Medulla oblongata (tissue), 1 donor: Measurements from ENCODE around the gene GAK.

ENCODE experiments used
- DNase-seq: peaks from one replicate; pipeline ENCODE4 v3.0.0-alpha.2; 2015; ENCODE audit errors: extremely low spot score

Gene GAK

DNA sequence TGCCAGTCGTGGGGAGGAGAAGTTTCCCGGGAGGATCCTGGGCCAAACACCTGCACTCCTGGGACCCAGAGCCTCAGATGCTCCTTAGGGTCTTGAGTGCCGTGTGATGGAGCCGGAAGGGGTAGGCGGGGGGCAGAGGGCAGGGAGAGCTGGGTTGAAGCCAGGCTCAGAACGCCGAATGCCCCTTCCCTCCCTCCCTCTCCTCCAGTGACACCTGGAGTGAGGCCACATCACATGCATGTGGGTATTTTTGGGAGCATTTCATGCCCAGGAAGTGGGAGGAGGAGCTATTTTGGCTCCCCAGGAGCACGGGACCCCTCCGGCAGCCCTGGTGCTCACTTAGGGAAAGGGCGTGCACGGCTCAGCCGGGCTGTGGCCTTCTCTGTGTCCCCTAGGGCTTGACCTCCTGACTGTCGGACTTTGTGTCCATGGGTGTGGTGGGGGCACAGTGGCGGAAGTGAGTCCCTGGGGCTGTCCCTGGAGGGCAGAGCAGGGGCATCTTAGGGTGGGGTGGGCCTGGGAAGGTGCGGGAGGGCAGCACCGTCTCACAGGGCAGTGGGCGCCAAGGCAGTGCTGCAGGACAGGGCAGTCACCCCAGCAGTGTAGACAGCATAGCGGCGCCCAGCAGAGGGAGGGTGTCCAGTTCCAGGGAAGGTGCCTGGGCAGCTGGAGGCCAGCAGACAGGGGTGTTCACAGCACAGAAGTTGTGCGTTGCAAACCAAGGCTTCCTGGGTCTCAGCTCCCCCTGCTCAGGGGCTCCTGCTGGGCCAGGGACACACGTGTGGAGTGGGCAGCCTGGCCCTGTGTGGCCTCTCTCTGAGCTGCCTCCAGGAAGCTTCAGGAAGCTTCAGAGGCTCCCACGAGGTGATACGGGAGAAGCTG is 101.3 kb downstream of the GAK start:
- no peak for DNase-seq

DNA sequence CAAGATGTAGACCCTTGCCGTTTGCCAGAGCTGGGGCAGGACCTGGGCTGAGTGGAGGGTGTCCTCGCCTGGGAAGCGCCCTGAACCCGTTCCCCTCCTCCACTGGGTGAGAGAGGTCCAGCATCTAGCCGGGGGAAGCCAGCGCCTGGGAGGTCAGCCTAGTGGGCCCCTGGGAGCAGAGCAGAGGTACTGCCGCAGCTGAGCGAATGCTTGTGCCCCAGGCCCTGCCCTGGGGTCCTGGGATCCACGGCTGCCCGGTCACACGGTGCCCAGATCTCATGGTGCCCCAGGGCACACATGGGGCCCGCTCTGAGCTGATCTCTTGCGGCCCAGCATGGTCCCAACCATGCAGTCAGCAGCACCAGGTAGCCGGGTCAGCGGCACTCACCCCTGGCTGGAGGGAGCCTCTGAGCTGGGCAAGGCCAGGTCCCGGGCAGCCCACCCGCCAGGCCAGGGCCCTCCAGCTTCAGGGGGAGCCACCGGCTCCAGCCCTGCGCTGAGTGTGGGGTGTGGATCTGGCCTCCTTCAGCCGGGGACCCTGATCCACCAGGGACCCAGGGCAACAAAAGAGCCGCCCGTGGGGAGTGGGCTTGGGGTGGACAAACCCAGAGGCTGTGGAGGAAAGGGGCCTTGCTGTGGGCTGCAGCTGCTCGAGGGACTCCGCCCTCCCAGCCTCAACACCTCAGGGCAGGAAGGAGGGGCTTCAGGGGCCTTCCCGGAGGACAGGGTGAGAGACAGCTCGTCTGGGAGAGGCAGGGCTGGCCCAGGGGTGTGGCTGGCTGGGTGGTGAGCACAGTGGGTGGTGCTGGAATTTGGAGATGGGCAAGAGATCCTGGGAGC is 102.1 kb downstream of the GAK start:
- DNase-seq, result no peak

GRCh38 chr4:829291-829690 is 102.8 kb downstream of the GAK start:
- DNase-seq, result no peak

- no peak for DNase-seq
These were observed 103.4 kb downstream of the GAK start for GRCh38 chr4:828641-829271.

DNA sequence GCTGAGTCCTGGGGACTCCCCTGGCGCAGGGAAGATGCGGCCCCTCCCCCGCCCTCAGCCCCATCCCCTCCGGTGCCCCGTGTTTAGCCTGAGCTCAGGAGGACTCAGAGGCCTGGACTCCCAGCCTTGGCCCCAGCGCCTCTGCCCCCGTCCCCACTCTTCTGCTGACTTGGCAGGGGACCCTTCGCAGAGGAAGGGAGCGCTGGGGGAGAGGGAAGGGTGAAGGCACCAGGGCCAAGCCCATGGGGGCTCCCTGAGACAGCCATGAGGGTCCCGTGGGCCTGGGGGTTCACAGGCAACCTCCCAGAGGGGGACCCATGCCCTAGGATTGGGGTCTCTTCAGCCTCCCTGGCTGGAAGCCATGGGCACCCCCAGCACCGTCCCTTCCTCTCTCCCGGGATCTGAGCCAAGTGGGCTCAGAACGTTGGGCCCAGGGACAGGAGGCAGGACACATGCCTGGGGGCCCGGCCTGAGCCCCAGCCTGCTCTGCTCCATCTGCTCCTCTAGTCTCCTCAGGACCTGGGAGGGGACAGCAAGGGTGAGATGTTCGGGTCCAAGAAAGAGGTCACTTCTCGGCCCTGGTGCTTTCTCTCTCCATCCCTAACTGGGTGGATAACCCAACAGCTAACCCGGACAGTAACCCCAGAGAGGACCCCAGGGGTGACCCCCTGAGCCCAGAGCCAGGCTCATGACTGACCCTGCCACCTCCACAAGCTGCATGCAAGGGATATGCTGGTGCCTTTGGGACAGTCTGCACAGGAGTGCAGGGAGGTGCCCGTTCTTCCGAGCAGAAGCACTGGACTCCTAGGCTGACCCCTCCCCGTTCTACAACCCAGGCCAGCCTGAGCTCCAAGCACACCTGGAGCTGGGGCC is 104.7 kb downstream of the GAK start:
- no peak for DNase-seq

GRCh38 chr4:826508-827208 is 105.5 kb downstream of the GAK start:
- DNase-seq, result no peak

GRCh38 chr4:825971-826330 is 106.2 kb downstream of the GAK start, which contains the start of gene CPLX1:
Gene CPLX1 (minus strand): TSS chr4:826129. CDS start chr4:824522, 1,607 bp downstream.
- DNase-seq, result no peak

GRCh38 chr4:825063-825970 is 106.8 kb downstream of the GAK start:
- DNase-seq, result no peak

GRCh38 chr4:824461-825062 is 107.6 kb downstream of the GAK start:
- no peak for DNase-seq

- DNase-seq, result no peak
These were observed 108.2 kb downstream of the GAK start for GRCh38 chr4:823761-824460.

- no peak for DNase-seq
These were observed 108.8 kb downstream of the GAK start for GRCh38 chr4:823176-823760.

GRCh38 chr4:822361-823175 is 109.5 kb downstream of the GAK start:
- DNase-seq, result no peak

GRCh38 chr4:821631-822030 is 110.5 kb downstream of the GAK start:
- DNase-seq, result no peak

DNA sequence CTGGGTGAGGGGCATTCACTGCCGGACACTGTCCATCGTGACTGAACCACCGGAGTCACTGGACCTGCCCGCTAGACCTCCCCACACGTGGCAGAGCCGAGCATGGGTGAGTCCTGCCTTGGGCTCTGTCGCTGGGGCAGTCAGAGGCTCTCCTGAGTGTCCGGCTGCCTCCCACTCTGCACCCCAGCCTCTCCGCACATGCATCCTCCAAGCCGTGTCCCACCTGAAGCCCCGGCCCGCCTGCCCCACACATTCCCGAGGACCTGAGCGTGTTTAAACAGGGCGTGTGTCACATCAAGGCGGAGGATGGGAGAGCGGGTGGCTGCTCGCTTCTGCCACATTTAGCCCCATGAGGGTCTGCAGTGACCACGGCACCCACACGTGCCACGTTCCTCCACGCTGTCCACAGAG is 110.9 kb downstream of the GAK start:
- DNase-seq, result no peak

DNA sequence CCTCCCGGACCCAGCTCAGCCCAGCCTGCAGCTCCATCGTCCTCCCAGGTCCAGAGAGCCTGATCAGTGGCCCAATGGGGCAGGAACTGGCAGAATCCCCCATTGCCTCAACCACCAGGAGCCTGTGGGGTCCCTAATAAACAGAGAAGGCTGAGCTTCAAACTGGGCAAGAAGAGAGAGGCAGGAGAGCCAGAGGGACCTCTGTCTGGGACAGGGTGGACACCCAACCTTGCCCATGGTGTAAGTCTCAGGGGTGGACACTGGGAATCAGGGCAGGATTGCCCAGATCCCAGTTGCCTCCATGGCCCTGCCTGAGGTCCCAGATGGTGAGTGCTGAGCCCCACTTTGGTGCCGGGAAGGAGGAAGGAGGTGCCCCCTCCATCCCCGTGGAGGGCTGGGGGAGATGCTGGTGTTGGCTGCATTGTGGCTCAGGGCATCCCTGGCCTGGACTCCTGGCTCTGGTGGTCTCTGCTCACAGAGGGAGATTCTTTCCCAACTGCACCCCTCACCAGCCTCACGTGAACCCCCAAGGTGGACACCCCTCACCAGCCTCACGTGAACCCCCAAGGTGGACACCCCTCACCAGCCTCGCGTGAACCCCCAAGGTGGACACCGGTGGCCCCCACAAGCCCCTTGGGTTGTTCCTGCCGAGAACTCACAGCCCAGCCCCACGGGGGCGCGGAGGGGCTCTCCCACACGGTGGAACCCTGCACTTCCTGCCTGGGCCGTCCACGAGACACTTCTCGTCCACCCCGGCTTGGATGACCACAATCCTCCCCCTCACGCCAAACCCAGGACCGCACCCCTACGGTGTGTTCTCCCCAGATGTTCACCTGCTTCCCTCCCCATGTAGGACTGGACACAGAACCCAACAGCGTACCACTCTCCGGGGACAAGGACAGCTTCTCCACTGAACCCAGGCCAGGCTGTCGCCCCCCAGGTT is 111.6 kb downstream of the GAK start:
- DNase-seq, result no peak
